Activated CD8-positive, alpha-beta memory T cell treated with anti-CD3 and anti-CD28 coated beads, Interleukin-2, amount 50 U/mL, for 1 hour (primary cell): ENCODE data around the gene NEO1.

Source experiments
- DNase-seq: peaks from one replicate; pipeline ENCODE4 v3.0.0-alpha.2; 2020; ENCODE audit errors: extremely low read depth

NEO1 gene

DNA sequence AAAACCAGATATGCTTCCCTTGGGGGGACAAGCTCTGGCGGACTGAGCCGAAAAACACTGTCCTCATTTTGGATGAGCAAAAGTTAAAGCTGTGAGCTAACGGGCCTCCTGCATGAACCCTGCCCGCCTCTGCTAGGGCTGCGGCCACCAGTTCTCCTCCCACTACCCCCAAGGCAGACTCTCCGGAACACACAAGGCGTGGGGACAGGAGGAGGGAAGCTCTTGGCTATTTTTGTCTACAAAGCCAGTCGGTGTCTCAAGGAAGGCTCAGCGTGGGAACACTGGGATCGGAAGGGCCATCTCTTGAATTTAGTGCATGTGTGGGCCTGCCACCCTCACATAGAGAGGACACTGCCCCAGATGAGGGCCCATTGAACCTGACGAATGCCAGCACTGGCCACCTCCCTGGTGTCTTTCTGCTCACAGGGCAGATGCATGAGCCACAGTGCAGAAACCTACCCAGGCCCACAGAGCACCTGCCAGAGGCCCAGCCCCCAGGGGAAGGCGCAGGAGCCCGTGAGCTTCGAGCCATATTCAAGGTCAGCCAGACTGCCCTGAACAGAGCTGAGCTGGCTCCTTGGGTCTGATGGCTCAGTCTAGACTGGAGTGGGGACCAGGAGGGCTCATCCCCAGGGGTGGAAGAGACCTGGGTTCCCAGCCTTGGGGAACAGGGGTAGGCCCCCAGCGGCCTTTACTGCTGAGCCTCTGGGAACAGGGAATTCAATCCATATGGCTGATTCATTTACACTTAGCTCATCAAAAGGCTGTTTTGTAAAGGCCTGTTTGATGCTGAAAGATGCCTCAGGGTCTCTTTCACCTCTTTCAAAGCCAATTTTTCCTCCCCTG, 278.2 kb downstream of the NEO1 start:
- DNase-seq: no peak

DNA sequence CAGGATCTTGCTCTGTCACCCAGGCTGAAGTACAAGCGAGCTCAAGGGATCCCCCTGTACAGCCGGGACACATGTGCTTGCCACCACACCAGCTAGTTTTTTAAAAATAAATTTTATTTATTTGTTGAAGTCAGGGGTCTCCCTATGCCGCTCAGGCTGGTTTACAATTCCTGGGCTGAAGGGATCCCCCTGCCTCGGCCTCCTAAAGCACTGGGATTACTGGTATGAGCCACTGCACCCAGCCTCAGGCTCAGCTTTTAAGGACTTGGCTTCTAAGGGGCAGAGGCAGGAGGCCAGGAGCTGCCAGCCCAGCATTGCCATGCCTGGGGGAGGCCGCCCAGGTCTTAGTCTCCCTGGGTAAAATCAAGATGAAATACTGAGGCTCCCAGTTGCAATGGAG, 279.2 kb downstream of the NEO1 start:
- DNase-seq: no peak

DNA sequence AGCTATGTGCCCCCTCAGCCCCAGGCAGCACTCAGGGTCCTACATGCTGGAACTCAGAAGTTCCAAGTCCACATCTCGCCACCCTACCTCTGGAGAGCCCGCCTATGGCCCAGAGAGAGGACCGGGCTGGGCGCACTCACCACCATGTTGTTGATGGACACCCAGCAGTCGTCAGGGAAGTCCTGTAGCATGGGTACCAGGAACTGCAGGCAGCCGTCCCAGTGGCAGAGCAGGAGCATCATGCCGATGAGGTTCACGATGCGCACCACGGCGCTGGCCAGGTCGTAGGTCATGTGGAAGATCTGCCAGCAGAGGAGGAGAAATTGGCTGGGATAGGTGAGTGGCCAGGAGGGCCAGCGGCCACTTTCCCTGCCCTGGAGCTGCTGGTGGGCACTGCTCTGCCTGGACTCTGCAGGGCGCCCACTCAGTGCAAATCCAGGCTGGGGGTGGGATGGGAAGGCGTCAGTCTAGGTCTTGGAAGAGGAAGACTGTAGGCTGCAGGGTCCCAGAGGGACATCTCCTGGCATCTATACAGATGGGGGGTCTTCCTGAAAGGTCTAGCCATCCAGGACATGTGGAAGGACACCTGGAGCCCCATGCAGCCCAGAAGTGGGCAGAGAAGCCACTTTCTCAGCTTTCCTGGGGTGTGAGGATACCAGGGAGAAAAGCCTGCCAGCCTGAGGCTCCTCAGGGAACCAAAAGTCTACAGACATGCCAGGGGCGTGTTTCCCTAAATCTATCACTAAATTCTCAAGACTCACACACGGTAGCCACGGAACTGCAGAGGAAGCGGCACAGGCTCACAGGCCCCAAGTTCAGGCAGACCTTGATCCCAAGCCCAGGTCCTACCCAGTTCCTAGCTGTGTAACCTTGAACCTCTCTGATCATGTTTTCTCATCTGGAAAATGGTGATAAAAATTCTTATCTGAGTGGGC, 280.0 kb downstream of the NEO1 start:
- no peak for DNase-seq

DNA sequence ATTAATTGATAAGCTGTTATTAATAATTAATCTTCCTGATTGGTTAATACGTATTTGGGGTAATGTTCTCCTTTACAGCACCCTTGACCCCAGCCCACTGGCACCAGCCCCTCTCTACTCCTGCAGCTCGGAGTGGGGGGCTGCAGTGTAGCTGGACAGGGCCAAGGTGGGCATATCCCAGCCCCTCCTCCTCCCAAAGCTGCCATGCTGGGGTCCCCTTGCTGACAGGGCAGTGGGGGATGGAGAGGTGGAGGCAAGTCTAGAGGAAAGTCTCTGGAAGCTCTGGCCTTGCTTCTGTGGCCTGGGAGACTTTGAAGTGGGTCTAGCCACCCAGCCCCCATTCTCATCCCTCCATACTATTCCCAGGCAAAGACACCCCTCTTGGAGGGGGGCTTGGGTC, 280.7 kb downstream of the NEO1 start:
- DNase-seq: no peak

DNA sequence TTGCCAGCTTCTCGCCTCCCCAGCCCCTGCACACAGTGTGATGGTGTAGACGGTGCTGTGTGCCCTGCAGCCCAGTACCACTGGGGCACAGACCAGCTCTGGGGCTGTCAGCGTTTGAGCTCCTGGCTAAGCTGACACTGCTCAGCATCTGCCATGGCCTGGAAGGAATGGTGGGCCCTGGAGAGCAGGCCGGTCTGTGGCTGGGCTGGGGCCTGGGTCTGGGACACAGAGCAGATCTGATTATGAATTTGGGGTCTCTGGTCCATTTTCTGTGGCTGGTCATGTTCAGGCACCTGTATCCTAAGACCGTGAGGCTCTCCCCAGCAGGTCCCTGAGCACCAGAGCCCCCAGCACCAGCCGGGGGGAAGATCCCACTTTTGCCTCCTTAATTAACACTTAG, 281.8 kb downstream of the NEO1 start:
- DNase-seq: no peak

DNA sequence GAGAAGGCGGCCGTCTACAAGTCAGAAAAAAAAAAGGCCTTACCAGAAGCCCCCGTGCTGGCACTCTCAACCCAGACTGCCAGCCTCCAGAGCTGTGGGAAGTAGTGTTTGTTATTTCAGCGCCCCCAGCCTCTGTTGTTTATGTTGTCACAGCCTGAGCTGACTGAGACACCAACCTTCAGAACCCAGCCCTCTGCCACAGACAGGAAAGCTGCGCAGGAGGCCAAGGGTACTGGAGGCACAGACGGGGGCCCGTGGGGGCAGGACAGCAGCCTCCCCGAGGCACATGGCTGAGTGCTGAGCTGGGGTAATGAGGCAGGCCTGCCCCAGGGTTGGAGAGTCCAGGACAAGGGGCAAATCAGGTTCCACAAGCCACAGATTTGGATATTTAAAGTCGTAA, 282.8 kb downstream of the NEO1 start:
- no peak for DNase-seq

DNA sequence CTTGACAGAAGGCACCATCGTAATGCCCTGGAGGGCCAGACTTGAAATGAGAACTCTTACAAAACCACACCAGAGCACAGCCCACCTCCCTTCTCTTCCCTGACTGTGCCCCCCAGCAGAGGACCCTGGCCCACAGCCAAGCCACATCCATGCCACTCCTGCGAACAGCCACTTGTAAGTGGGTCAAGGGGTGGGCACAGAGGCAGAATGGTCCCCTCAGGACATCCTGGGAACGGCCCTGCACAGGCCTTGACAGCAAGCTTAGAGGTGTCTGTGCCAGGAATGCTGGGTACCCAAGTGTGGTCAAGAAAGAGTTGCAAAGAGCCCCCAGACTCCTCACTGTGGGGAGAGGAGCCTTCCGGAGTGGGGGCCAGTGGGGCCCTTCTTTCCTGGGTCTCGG, 283.2 kb downstream of the NEO1 start:
- no peak for DNase-seq

DNA sequence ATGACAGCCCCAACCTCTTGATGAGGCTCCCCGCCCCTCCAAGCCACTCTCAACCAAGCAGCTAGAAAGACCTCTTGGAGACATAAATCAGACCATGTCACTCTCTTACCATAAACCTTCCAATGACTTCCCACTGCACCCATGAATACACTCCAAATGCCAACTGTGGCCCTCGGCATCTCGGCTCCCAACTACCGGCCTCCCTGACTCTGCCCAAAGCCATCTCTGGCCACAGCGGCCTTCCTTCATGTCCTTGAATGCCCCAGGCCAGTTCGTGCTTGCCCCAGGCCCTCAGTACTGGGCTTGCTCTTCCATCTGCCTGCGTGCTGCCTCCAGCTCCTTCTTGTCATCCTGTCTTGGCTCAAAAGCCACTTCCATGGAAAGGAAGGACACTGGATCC, 284.5 kb downstream of the NEO1 start:
- DNase-seq: no peak

DNA sequence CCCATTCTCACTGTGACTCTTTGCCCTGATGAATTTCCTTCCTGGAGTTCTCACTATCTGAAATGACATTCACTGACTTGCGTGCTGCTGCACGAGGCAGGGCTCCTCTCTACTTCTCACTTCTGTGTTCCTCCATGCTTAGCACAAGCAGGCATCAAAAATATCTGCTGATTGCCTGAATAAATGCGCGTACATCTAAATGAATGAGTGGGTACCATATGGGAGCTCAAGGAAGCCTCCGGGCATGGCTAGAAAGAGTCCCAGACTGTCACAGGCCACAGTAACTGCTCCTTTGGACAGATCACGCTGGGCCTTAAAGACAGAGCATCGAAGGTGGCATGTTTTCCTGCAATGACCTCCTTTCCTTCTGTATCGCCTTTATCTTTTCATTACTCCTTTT, 284.9 kb downstream of the NEO1 start:
- no peak for DNase-seq

DNA sequence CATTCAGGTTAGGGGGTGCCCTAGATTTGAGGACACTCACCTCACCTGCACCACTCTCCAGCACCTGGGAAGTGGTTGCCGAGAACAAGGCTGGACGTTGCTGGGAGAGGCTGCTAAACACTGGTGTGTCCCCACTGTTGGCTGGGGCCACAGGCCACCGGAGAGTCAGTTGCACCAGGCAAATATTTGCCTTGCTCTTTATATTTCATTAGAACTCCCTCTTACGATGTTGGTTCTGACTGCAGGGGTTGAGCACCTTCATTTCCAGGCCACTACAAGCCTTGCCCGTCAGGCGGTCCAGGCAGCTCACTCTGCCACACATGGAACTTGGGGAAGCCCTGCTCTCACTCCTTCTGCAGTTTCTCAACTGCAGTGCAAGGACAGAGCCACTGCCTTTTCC, 285.8 kb downstream of the NEO1 start:
- no peak for DNase-seq

DNA sequence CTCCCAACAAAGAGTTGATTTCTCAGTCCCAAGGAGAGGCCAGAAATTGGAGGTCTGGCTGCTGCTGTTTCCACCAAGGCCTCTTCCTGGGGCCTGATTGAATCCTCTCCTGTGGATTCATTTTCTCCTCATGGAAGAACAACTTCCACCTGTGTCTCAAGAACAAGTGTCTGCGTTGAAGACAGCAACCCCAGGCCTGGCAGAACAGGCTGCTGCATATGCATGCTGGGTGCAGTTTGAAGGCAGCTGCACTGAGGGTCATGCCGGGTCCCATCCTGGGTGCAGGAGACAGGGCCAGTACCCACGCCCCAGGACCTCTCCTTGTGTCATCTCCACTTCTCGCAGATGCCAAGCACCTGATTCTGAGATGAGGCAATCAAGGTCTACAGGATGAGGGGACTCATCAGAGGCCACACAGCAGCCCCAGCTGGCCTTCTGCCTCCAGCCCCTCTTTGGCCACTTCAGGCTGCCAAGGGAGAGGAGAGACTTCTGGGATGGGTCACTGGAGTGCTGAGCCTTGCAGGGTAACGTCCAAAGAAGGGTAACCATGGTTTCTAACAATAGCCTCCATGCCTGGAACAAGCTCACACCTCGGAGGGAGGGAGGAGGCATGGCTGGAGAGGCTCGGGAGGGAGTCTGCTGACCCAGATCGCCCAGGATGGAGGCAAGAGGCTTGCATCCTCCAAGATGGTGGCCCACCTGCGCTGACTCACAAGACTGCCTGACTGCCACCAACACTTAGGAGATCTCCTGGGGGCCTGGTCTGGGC, 286.5 kb downstream of the NEO1 start:
- DNase-seq: no peak

DNA sequence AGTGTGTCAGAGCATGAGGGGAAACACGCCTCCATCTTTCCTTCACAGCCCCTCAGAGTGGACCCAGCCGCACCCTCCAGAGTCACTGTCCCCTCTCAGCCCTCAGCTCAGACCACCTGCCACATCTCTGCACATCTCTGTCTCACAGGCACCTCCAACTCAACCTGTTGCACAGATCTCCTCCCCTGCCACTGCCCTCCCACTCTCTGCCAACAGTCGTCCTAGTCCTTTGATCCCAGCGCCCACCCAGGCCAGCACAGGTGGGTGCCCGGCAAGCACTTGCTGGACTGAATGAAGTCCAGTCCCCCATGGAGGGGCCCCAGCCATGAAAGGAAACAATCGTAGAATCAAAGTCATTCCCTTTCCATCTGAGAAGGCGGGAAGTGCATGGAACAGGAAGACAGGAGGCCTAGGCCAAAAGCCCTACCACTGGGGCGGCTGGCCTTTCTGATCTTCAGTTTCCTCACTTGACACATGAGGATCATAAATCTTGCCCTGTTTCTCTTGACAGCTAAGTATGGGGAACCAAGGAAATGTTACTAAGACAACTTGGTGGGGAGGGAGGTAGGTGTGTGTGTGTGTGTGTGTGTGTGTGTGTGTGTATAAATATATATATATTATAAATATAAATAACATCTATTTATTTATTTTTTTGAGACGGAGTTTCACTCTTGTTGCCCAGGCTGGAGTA, 288.4 kb downstream of the NEO1 start:
- DNase-seq: no peak

DNA sequence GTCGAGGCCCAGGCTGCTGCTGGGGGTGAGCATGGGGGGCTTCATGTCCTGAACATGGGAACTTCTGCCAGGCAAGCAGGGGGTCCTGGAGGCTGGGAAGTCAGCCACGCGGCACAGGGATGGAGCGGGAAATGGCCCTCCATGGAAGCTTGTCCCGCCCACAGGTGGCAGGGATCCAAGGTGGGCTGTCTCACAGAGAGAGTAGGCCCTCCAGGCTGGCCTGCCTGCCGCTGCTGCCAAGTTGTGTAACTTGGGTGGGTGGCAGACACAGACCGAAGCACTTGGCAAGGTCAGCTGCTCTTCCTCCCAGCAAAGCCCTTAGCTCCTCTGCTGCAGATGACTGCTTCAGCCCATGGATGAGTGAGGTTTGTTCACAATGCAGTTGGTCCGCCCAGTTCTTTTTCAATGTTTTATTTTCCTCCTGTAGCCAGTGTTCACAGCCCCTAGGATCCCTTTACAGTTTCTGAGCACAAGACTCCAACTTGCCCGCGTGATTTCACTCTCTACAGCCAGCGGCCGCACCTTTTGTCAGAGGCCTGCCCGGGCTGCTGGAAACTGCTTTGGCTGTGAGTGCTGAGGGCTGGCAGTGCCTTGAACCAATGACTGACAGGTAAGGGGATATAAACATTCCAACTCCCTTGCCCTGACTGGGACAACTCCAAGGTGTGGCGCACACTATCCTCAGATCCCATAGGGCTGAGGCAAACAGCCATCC, 289.8 kb downstream of the NEO1 start:
- DNase-seq: no peak

DNA sequence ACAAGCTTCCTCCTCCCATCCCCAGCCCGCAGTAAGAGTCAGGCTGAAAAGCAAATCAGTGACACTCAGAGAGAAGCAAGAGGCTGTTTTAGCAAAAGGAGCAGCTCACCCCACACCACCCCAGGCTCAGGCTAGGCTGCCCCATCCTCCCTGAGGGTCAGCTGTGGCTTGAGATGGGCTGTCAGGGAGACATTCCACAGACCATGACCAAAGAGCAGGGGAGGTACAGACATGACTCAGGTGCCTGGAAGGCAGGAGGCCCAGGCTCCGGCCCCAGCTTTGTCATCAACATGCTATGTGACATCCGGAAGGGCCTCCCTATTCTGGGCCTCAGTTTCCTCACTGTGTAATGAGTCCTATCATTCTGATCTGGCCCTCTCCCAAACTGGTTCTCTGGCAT, 291.8 kb downstream of the NEO1 start:
- no peak for DNase-seq

DNA sequence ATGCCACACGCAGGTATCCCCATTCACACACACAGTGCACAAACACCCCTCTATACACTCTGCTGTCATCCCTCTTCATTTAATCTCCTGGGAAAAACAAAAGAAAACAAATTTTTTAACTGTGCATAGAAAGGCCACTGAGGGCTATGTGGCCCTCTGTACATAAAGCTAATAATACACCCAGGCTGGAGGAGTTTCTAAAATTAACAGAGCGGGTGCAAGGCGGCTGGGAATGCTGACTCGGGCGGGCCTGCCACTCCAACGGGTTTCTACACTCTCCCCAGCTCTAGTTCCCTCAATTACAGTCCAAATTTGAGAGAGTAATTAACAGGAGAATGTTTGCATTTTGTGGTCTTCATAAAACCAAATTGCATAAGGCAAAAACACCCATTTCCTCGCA, 293.4 kb downstream of the NEO1 start:
- no peak for DNase-seq

DNA sequence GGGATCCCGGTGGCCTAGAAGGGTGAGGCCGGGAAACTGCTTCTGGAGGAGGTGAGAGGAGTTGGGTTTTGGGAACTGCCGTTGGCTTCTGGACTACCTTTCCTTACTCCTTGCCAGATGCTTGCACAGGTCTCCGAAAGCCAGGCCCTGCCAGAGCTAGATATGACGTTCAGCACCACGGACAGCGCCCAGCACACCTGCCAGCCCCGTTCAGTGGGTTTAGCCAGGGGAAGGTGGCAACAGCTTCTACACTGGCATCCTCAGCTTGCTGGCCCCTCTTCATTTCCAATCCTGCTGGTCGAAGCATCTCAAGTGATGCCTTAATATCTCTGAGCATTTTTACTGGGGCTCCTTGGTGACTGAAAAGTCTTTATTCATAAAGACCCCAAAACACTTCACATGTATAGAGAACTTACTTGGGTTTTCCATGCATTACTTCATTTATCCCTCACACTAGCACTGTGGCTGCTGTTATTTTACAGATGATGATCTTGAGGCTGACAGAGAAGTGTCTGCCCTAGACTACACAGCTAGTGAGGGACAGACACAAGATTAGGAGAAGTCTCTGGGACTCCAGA, 294.6 kb downstream of the NEO1 start:
- peak; percentile 10 for DNase-seq

DNA sequence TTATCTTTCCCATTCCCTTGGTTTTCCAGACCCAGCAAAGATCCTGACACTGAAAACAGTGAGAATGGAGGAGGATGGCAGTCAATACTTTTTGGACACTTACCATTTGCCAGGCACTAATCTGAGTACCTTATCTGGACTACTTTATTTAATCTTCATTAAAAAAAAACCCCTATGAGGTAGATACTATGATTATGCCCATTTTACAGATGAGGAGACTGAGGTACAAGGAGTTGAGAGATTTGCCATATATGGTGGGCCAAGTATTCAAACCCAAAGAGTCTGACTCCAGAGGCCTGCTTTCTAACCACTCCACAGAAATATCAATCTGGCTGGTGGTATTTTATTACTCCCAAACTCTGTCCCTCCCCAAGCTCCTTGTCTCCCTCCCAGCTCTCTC, 296.9 kb downstream of the NEO1 start:
- DNase-seq: no peak

DNA sequence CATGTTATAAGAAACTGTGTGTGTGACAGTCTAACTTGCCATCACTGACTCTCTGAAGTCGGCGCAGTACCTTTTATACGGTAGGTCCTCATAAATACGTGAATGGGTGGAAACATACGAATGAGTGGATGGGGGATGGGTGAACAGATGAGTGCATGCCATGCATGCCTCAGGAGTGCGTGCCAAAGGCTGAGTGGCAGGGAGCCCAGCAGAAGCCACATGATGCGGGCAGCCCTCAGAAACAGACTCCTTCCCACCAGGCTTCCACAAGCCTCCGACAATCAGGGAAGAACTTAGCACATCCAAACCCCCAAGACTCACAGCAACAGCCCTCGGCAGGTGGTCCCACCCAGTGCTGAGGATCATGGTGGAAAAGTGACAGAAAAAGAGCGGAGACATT, 299.8 kb downstream of the NEO1 start:
- no peak for DNase-seq

DNA sequence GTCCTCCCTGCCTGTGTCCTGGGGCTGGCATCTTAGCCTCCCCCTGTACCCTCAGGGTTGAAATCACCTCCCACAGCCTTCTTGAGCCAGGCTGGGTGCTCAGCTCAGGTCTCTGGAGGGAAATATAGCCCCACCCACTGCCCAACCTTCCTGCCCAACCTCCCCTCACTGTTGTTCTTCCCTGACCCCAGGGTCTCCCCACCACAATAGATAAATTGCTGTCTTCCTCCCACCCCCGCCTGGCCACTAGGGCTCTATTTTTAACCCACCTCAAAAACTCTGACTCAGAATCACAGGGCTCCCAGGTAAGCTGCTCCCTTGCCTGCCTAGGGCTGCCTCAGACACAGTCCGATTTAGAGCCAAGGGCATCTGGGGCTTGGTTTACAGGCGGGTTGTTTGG, 301.5 kb downstream of the NEO1 start:
- DNase-seq: no peak

DNA sequence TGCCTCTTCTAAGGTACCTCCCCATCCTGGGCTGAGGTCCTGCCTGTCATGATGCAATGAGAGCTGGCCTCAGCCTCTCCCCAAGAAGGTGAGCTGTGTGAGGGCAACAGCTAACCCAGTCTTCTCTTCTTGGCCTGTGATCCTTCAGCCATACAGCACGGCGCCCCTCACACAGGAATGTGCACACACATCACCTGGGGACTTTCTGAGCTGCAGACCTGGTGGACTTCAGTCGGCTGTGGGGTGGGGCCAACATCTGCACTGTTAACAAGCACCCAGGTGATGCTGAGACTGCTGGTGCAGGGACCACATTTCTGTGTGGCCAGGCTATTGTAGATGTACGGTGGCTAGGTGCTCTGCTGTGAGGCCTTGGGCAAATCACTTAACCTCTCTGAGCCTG, 302.0 kb downstream of the NEO1 start:
- no peak for DNase-seq
